ENCODE data around the gene EBF4.

The EBF4 gene

DNA sequence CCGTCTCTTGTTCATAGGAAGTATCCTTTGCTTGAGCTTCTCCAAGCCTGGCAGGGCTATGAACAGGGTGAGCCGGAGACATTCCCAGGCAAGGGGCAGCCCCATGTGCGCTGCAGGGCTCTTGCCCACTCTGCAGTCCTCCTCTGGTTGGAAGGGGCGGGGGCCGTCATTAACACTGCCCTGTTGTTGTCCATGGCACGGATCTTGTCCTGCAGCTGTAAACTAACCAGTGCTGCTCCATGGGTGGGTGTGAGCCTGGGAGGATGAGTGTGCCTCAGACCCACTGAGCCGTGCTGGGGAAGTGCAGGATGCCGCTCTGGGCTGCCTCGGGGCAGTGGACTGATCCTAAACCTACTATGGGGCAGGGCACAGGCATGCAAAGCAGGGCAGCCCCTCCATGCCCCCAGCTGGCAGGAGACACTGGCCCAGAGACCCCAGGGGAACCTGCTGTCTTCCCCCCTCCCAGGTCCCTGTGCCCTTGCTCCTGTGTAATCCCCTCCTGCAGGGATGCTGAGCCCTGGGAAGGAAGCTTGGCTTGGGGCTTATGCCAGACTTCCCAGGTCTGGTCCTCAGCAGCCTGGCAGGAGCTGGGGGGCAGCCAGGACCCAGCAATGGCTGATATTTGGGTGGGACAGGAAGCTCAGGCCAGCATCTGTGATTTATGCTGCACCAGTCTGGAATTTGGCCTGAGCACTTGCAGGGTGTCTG lies 8.5 kb downstream of the EBF4 start:
- DNase-seq (ENCODE audit: low spot score) = no peak

GRCh38 chr20:2701671-2702081 lies 9.1 kb downstream of the EBF4 start:
- DNase-seq (ENCODE audit: low spot score) = no peak

GRCh38 chr20:2703716-2704475 lies 11.3 kb downstream of the EBF4 start:
- no peak for DNase-seq (ENCODE audit: low spot score)

- DNase-seq (ENCODE audit: low spot score) = no peak
Measured at GRCh38 chr20:2705931-2706645, 13.5 kb downstream of the EBF4 start.

DNA sequence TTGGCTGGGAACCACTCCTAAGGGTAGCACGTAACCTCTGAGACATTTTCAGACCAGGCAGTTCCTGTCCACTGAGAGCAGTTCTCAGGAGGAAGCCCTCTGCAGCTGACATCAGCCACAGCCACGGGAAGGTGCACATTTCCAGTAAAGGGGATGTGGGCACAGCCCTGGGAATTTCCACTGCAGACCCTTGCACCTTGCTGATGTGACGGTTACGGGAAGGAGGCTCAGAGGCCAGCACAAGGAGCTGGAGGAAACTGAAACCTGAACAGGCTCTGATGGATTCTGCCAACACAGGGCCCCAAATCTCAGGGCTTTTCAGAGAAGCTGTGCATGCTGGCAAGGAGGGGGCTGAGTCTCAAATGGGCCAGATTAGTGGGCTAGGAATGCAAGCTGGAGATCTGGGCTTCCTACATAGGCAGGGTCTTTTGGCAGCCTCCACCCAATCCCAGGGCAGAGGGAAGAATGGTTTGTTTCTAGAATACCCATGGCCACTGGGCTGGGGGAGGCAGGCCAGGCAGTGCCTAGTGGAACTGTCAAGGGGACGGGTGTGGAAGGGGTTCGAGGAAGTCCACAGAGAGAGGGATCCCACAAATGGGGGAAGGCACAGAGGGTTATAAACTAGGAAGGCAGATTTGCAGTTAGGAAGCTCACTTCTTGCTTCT lies 14.2 kb downstream of the EBF4 start:
- DNase-seq (ENCODE audit: low spot score) = no peak

DNA sequence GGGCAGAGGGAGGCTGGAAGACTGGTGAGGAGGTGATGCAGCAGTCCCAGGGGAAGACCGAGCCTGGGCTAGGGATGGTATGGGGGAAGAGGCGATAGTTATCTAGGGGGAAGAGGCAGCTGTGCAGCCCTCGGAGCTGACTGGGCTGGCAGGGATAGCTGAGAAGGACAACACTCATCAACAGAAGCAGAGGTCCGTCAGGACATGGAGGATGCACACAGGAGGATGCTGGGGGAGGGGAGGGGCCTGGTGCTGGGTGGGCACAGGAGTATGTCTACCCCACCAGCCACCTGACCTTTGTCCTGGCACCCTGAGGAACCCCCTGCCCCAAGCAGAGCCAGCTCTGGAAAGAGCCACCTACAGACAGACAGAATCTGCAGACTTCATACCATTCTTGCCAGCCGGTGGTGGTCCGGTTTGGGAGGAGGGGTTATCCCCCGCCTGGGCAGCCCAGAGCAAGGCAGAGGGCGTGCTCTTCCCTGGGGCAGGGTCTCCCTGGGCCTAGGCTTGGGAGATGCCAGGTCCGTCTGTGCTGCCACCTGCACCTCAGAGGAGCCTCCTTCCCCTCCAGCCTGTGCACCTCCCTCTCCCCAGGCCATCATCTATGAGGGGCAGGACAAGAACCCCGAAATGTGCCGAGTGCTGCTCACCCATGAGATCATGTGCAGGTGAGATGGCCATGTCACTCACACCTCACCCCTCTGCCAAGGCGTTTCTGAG lies 14.9 kb downstream of the EBF4 start:
- DNase-seq (ENCODE audit: low spot score) = no peak

GRCh38 chr20:2708073-2708415 lies 15.5 kb downstream of the EBF4 start:
- no peak for DNase-seq (ENCODE audit: low spot score)

DNA sequence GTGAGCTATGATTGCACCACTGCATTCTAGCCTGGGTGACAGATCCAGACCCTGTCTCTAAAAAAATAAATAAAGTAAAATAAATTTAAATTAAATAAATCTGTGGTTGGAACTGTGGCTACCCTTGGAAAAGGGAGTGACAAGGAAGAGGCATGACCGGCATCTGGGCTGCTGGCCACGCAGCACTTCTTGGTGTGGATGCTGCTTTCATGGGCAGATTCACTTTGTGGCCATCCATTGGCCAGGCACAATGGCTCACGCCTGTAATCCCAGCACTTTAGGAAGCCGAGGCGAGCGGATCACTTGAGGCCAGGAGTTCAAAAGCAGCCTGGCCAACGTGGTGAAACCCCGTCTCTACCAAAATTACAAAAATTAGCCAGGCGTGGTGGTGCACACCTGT lies 16.1 kb downstream of the EBF4 start:
- DNase-seq (ENCODE audit: low spot score) = no peak

- DNase-seq (ENCODE audit: low spot score) = no peak
Measured at GRCh38 chr20:2709205-2709981, 16.8 kb downstream of the EBF4 start.

- no peak for DNase-seq (ENCODE audit: low spot score)
Measured at GRCh38 chr20:2713285-2713684, 20.7 kb downstream of the EBF4 start.

DNA sequence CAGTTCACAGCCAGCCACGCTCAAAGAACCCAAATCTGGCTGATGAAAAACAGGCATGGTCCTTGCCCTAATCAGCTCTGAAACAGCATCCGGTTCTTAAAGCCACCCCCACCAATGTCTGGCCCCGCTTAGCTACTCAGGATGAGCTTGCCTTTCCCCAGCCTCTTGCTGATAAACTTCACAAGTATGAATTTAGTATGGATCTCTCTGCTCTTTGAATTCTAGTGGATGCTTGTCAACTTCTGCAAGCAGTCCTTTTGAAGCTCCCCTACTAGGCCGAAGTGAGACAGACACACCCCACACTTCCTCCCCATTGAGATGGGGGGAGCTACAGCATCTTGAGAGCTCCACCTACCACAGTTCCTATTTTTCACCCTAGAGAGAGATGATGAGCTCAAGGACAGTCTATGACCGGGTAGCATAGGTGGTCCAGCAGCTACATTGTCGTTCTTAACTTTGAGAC lies 36.7 kb downstream of the EBF4 start:
- DNase-seq (ENCODE audit: low spot score) = no peak

DNA sequence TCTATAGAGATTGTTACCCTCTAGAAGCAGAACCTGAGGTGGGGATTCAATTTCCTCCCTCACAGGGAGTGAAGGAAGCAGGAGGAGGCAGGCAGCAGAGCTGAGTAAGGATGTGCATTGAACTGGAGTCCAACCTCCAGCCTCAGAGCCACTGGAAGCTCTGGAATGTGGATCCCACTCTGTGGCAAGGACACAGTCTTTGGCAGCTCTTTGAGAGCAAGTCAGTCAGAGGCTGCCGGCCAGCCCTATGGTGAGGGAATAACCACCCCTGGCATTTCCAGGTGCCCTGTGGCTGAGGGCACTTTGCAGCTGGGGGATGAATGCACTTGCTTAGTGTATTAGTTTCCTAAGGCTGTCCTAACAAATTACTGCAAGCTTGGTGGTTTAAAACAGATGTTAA lies 37.2 kb downstream of the EBF4 start:
- no peak for DNase-seq (ENCODE audit: low spot score)

DNA sequence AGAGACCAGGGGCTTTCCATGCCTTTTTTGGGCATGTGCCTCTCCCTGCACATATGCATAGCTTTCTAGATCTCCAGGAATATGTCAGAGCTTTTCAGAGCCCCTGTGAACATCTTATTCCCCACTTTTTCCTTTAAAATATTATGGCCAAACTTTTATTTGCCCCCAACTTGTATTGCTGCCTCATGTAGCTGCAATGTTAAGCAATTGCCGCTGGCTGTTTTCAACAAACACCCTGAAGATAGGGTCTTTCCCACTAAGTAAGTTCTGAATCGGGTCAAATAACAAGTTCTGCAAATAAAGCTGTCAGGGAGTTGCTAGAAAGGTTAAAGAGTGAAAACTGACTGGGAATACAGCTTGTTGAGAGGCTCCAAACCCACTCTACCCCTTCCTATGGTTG lies 42.3 kb downstream of the EBF4 start:
- no peak for DNase-seq (ENCODE audit: low spot score)

DNA sequence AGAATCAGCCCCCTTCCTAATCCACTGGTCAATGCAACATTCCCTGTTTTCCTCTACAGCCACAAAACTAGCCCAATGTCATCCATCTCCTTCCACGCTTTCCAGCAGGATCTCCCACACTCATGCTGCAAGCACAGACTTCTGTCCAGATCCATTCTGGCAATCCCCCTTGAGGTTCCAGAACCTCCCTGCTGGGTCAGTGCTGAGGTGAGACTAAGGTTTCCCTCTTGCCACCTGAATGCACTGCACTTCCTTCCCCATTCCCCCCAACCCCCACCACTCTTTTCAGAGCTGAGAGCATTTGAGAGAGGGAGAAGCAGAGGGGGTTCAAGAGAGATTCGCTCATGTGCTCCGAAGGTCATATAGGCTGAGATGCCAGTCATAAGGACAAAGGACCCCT lies 43.9 kb downstream of the EBF4 start:
- DNase-seq (ENCODE audit: low spot score) = no peak

- DNase-seq (ENCODE audit: low spot score) = no peak
Measured at GRCh38 chr20:2738331-2739041, 45.9 kb downstream of the EBF4 start.

- DNase-seq (ENCODE audit: low spot score) = no peak
Measured at GRCh38 chr20:2739042-2739398, 46.4 kb downstream of the EBF4 start.

GRCh38 chr20:2740702-2741101 lies 48.1 kb downstream of the EBF4 start:
- no peak for DNase-seq (ENCODE audit: low spot score)

GRCh38 chr20:2741463-2741862 lies 48.9 kb downstream of the EBF4 start:
- no peak for DNase-seq (ENCODE audit: low spot score)

DNA sequence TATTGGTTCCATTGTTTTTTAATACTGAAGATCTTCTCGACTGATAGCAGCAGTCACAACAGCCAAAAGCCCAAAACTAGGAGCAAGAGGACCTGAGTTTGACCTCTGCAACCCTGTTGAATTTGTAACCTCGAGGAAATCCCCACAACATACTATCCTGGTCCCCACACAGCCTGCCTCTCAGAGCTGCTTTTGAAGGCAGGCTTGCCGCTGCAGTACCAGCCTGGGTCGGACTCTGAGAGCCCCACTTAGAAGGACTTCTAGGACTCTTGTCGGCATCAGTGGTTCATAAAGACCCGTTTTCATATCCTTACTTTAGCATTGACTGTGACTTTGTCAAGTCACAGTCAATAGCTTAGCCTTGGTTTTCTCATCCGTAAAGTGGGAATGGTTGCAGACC lies 49.3 kb downstream of the EBF4 start:
- no peak for DNase-seq (ENCODE audit: low spot score)

DNA sequence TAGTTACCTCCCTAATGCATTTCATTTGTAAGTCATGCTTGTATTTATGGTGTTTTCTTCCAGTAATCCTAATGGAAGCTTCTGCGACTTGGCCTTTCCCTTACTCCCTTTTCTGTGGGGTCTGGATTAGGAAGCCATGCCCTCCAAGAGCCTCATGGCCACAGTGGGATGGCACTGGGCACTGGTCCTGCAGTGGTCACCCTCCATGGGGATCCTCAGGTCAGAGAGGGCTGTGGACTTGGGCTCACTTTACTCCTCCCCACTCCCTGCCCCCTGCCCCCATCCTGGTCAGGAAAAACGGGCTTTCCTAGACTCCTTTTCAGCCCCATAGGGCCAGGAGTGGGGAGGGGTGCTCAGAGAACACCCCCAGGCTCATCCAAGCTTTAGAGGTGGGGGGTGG lies 49.9 kb downstream of the EBF4 start:
- no peak for DNase-seq (ENCODE audit: low spot score)
